Stimulated activated naive CD4-positive, alpha-beta T cell (primary cell): ENCODE data around the gene ZDHHC7.

Experiments used
- DNase-seq, 6 experiments: peaks; one replicate each; lab custom pipeline; 2025; lab: John Stamatoyannopoulos, UW

The ZDHHC7 gene

DNA sequence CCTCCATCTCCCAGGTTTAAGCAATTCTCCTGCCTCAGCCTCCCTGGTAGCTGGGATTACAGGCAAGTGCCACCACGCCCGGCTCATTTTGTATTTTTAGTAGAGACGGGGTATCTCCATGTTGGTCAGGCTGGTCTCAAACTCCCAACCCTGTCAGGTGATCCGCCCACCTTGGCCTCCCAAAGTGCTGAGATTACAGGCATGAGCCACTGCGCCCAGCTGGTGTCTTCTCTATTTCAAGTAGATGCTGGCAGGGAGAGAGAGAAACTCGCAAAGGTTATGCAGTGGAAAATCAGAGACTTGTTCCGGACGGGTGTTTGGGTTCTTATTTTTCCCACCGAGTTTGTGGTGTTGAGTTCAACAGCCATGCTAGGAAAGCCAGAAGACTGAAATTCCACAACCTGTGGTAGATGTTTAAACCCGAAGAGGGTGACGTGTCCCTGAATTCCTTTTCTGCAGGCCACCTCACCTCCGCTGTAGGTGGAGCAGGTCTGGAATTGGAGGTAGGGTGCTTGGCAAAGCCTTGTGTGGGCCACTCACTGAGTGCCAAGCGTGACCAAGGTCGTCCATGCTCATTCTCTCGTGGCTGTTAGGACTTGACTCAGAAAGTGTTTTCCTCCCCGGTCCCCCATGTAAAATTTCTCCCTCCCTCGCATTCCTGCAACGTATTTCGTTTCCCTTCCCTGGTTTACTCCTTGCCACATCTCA is 7.3 kb upstream of the ZDHHC7 start:
- DNase-seq, result no peak

DNA sequence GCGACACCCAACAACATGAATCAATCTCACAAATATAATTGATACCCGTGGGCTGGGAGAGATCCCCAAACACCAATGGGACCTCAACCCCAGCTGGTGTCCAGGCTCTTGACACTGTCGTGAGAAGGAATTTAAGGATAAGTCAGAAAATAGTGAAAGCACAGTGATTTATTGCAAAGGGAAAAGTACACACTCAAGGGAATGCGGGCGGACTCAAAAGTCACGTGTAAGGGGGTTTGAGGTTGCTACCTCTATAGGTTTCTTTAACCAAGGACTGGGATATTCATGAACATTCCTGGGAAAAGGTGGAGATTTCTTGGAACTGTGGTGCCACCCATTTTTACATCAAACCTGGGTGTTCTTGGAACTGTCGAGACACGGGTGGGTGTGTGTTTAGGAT is 6.3 kb upstream of the ZDHHC7 start:
- DNase-seq, result no peak

DNA sequence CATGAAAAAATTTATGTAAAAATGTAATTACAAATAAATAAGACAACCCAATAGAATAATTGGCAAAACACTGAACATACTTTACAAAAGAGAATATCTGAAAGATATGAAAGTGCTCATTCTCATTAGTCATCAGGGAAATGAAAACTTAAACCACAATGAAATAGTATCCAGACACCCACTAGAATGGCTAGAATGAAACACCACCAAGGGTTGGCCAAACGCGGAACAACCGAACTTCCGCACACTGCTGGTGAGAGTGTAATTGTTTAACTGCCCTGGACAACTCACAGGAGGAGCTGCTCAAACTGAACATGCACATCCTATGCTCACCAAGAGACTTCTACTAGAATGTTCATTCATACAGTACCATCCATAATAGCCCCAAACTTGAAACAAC is 5.8 kb upstream of the ZDHHC7 start:
- DNase-seq, result no peak

DNA sequence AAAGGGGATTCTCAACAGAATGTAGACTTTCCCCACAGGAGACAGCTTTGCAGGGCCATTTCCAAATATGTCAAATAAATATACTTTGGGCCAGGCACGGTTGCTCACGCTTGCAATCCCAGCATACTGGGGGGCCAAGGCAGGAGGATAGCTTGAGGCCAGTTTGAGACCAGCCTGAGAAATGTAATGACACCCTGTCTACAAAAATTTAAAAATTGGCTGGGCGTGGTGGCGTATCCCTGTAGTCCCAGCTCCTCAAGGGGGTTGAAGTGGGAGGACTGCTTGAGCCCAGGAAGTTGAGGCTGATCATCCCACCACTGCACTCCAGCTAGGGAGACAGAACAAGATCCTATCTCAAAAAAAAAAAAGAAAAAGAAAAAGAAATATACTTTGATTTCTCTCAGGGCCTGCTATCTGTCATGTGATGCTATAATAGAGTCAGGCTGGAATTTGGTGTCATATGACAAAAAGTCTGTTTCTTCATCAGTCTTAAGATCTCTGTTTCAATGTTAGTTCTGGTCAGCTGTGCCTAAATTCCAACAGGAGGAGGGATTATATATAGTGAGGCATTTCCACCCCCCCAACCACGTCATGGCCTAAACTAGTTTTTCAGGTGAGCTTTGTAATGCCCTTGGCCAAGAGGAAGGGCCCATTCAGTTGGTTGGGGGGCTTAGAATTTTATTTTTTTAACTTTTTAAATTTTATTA is 4.3 kb upstream of the ZDHHC7 start:
- no peak for DNase-seq

GRCh38 chr16:85014311-85014710 is 3.0 kb upstream of the ZDHHC7 start:
- DNase-seq, result no peak

GRCh38 chr16:85011846-85012284 is 530 bp upstream of the ZDHHC7 start:
- no peak for DNase-seq

GRCh38 chr16:85010446-85010930 is 847 bp downstream of the ZDHHC7 start:
- DNase-seq, result no peak

GRCh38 chr16:85008271-85008670 is 3.1 kb downstream of the ZDHHC7 start:
- no peak for DNase-seq

- no peak for DNase-seq
Measured at GRCh38 chr16:85007496-85008214, 3.7 kb downstream of the ZDHHC7 start.

DNA sequence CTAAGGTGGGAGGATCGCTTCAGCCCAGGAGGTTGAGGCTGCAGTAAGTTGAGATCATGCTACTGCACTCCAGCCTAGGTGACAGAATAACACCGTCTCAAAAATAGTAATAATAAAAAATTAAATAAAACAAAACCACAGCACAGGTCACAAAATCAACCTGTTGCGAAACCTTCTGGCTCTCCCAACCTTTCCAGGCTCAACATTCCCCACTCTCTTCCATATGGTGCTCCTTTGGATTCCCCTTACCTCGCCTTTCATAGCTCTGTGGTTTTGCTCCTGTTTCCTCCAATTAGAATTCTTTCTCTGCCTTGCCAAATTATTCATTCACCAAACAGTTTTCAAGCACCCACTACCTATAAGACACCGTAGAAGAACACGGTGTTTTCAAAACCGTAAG is 4.7 kb downstream of the ZDHHC7 start:
- DNase-seq, result no peak

DNA sequence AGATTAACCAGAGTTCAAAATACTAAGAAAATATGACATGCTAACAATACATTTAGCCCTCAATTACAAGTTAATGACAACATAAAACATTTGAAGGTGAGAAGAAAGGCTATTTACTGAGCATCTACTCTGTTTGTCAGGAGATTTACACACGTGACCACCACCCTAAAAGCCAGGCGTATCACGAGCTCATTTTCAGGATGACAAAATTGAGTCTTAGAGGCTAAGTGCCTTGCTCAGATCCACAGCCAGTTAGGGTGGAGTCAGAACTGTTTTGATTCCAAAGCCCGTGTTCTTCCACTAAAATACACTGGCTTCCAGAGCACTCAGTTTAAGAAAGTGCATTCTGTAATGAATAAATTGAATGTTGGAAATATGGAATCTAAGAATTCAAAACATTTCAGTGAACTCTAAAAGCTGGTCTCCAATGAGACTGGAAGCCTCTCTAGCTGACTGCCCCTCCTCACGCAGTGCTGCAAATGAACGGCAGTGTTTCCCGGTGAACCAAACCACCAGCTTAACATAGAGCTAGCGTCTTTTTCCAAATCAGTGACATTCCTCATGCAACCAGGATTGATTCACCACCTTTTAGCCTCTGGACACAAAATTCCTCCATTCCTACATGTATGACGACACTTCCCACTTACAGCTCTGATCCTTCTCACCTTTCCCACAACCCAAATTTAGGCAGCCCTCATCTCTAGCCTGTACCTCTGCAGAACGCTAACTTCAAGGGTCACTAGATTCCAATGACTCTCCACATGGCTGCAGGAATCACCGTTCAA is 5.9 kb downstream of the ZDHHC7 start:
- DNase-seq, result no peak

DNA sequence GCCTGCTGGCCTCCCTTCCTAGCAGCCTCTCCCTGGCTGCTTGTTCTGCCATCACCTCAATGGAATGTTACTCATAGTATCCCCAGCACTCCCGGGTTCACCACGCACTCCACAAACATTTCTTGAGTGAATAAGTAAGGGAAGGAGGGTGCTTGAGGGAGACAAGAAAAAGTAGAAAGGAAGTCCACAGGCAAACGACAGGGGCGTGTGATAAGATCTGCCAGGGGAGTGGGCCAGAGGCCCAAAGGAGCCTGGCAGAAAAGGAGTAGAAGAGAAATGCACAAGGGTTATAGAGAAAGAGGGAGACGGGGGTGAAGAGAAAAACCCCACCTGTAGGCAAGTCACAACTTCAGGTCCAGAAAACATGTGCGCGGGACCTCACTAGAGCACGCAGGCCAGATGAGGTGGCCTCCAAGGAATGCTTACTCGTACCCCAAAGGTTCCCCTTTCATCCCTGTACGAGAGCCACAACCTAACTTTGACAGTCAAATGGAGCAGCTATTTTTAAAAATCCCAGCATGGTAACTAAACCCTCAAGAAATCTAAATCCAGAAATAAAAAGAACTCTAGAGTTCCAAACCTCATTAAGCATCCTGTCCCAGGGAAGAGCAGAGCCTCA is 6.6 kb downstream of the ZDHHC7 start:
- no peak for DNase-seq

GRCh38 chr16:85003725-85004586 is 7.4 kb downstream of the ZDHHC7 start:
- no peak for DNase-seq

DNA sequence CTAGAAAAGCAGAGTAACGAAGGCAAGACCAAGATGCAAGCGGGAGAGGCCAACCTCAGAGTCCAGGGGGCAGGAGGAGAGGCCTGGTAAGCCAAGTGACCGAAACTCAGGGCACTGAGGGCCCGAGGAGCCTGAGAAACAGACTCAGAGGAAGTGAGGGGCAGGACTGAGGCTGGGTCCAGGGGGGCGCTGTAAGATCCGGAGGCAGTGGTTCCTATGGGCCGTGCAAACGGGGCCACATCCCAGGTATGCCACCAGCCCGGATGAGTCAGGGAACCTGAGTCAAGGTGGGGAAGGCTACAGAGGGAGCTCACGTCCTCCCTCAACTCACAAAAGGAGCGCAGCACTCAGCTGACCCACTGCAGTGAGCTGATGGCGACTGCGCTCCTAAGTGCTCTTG is 8.3 kb downstream of the ZDHHC7 start:
- no peak for DNase-seq

DNA sequence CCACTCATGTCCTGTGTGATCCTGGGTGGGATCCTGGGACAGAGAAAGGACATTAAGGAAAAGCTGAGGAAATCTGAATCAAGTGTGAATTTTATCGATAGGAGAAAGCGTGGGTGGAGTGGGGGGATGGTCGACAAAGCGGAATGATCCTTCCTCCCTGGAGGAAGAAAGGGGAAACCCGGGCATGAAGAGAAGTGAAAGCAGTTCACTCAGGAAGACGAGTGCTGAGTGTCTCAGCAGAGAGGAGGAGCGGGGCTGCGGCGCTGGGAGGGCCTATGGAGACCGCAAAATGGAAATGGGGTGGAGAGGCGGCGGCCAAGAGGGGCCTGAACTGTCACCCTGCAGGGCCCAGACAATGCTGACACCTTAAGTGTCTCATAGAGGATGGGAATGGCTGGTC is 8.7 kb downstream of the ZDHHC7 start:
- DNase-seq, result no peak

DNA sequence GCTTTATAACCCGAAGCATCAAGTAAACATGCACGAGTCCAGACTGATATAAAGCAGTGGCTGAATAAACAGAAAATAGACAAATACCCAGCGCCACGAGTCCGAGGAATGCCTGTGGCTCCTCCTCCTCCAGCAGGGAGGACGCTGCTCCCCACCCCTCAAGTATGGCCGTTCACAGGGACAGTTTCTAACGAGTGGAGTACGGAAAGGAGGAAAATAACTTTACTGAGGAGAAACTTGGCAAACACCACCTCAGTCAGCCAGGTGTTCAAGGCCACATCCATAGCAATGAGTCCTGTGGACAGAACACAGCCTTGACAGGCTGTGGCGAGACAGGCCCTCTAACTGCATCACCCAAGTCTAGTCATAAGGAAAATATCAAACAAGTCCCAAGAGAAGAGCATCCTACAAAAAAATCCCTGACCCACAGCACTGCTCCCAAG is 9.2 kb downstream of the ZDHHC7 start:
- DNase-seq, result no peak

DNA sequence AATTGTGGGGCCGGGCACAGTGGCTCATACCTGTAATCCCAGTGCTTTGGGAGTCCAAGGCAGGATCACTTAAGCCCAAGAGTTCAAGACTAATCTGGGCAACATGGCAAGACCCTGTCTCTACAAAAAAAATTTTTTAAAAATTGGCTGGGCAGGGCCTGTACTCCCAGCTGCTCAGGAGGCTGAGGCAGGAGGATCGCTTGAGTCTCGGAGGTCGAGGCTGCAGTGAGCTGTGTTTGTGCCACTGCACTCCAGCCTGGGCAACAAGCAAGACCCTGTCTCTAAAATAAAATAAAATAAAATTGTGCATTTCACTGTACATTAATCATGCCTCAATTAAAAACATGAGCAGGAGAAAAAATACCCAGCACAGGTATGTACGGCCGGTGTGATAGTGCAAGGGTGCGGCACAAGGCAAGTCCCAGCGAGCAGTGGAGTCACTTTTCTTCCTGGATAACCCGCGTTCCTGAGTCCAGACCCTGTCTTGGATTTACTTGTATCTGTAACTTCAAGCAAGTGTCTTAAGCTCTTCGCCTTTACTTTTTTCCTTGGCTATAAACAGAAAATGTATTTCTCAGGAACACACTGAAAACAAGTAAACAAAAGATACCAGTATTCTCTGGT is 11.4 kb downstream of the ZDHHC7 start:
- no peak for DNase-seq

GRCh38 chr16:84999200-84999599 is 12.1 kb downstream of the ZDHHC7 start:
- no peak for DNase-seq

GRCh38 chr16:84996365-84996764 is 15.0 kb downstream of the ZDHHC7 start:
- no peak for DNase-seq

DNA sequence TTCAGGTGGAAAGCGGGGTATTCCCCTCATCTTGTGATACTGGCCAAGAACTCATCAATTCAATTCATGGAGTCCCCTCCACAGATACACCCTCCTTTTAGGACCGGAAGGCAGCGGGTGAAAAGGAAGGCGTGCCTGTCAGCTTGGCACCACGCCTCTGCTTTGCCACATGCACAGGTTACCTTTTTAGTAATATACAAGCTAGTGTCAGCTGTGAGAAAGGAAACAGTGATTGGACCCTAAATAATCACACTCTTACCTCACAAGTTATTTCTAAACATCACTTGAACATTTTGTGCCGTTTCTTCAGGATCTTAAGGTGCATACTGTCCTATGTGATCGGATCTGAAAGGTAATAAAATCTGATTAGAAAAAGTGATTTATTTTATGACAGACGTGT is 15.7 kb downstream of the ZDHHC7 start:
- DNase-seq, result no peak
